ENCODE data around the gene ENDOV.
"Not testable (repeated sequence)": the region's sequence is repeated elsewhere in the genome, so short reads cannot be mapped to it uniquely, and the experiment has no call there.

DNA sequence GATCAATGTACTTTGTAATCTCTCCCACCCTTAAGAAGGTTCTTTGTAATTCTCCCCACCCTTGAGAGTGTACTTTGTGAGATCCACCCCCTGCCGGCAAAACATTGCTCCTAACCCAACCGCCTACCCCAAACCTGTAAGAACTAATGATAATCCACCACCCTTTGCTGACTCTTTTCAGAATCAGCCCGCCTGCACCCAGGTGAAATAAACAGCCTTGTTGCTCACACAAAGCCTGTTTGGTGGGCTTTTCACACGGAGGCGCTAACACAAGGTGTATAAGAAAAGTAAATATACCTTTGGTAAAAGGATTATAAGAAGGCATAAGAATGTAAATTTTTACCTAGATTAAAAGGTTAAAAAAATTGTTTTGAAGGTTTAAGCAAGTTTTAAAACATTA, 7.0 kb upstream of the ENDOV start:
- TF ChIP-seq, protein P1, sequence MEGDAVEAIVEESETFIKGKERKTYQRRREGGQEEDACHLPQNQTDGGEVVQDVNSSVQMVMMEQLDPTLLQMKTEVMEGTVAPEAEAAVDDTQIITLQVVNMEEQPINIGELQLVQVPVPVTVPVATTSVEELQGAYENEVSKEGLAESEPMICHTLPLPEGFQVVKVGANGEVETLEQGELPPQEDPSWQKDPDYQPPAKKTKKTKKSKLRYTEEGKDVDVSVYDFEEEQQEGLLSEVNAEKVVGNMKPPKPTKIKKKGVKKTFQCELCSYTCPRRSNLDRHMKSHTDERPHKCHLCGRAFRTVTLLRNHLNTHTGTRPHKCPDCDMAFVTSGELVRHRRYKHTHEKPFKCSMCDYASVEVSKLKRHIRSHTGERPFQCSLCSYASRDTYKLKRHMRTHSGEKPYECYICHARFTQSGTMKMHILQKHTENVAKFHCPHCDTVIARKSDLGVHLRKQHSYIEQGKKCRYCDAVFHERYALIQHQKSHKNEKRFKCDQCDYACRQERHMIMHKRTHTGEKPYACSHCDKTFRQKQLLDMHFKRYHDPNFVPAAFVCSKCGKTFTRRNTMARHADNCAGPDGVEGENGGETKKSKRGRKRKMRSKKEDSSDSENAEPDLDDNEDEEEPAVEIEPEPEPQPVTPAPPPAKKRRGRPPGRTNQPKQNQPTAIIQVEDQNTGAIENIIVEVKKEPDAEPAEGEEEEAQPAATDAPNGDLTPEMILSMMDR (IDR thresholded peaks at IDR 0.05): not testable (repeated sequence)
- TF ChIP-seq POLR2A (IDR thresholded peaks at IDR 0.05): not testable (repeated sequence)
